GM19025 (cell line): ENCODE data around the gene OSBPL8.
"Not testable (repeated sequence)": the region's sequence is repeated elsewhere in the genome, so short reads cannot be mapped to it uniquely, and the experiment has no call there.

Experiments used
- ATAC-seq: cut with Tn5 transposase; IDR thresholded peaks from one replicate; pipeline ENCODE4 v1.9.1; 2021; ENCODE audit warnings: mild to moderate bottlenecking, low read depth, moderate library complexity; ENCODE audit not compliant: unreplicated experiment

OSBPL8 gene

GRCh38 chr12:76480796-76481195 is 78.8 kb downstream of the OSBPL8 start:
- no peak for ATAC-seq

GRCh38 chr12:76478045-76478444 is 81.5 kb downstream of the OSBPL8 start:
- ATAC-seq: no peak

- ATAC-seq: not testable (repeated sequence)
These were observed 86.7 kb downstream of the OSBPL8 start for GRCh38 chr12:76472862-76473261.

- no peak for ATAC-seq
These were observed 88.0 kb downstream of the OSBPL8 start for GRCh38 chr12:76471579-76471978.

- peak; percentile 54 for ATAC-seq
These were observed 89.3 kb downstream of the OSBPL8 start for GRCh38 chr12:76470028-76470939.

- ATAC-seq: no peak
These were observed 94.9 kb downstream of the OSBPL8 start for GRCh38 chr12:76464631-76465166.

GRCh38 chr12:76462668-76463224 is 96.8 kb downstream of the OSBPL8 start:
- no peak for ATAC-seq

- no peak for ATAC-seq
These were observed 98.8 kb downstream of the OSBPL8 start for GRCh38 chr12:76460807-76461206.

- no peak for ATAC-seq
These were observed 101.8 kb downstream of the OSBPL8 start for GRCh38 chr12:76457818-76458217.

- ATAC-seq: no peak
These were observed 102.6 kb downstream of the OSBPL8 start for GRCh38 chr12:76457010-76457409.

- ATAC-seq: peak; percentile 90
These were observed 103.8 kb downstream of the OSBPL8 start for GRCh38 chr12:76455582-76456345.

GRCh38 chr12:76451528-76451927 is 108.0 kb downstream of the OSBPL8 start:
- ATAC-seq: no peak

GRCh38 chr12:76450690-76451089 is 108.9 kb downstream of the OSBPL8 start:
- ATAC-seq: no peak

GRCh38 chr12:76449993-76450392 is 109.6 kb downstream of the OSBPL8 start:
- no peak for ATAC-seq

- ATAC-seq: no peak
These were observed 110.0 kb downstream of the OSBPL8 start for GRCh38 chr12:76449583-76449982.

- ATAC-seq: no peak
These were observed 110.6 kb downstream of the OSBPL8 start for GRCh38 chr12:76449016-76449415.

- ATAC-seq: no peak
These were observed 113.5 kb downstream of the OSBPL8 start for GRCh38 chr12:76446090-76446489.

- no peak for ATAC-seq
These were observed 114.1 kb downstream of the OSBPL8 start for GRCh38 chr12:76445462-76445861.

GRCh38 chr12:76444408-76444984 is 115.1 kb downstream of the OSBPL8 start:
- ATAC-seq: no peak

GRCh38 chr12:76441016-76441415 is 118.6 kb downstream of the OSBPL8 start:
- no peak for ATAC-seq

GRCh38 chr12:76432733-76433132 is 126.8 kb downstream of the OSBPL8 start:
- ATAC-seq: no peak
